IMR-90 (cell line): ENCODE data around the gene KRT74. TPM values are rescaled to one million over a fixed set of nuclear protein-coding genes. Genes with fewer than 3 reads are reported as not detected.

Experiments
- ATAC-seq: fragments of 200-7000 bp; cut with Tn5 transposase; 2 replicates; pipeline ENCODE4 v1.9.1; 2020; ENCODE audit warnings: low read depth, mild to moderate bottlenecking, moderate library complexity
- BruUV-seq: library from RNA; stranded (reverse); fragments of 400-500 nt; replicated peaks from 2 replicates; lab custom pipeline; 2021; lab: Mats Ljungman, UMichigan
- CTCF ChIA-PET: fragments of 300-600 bp; formaldehyde crosslinking; extraction: SDS; loops from one replicate; lab custom pipeline; 2021; ENCODE audit warnings: antibody characterized with exemption; lab: Yijun Ruan, JAX
- POLR2A ChIA-PET: fragments of 300-600 bp; sonication (Branson Sonifier 250); formaldehyde crosslinking; loops from one replicate; lab custom pipeline; 2022; ENCODE audit warnings: antibody characterized with exemption; ENCODE audit not compliant: unreplicated experiment; lab: Charles Lee
- DNase-seq: peaks from one replicate; pipeline ENCODE4 v3.0.0; 2013
- H2AFZ ChIP-seq: replicated peaks from 2 replicates; pipeline ENCODE3; 2013; ENCODE audit warnings: low read length, mild to moderate bottlenecking; ENCODE audit not compliant: poor library complexity
- H2AK5ac ChIP-seq: 2 replicates; pipeline ENCODE4 v1.6.1; 2013; ENCODE audit warnings: low read depth, low read length, inconsistent platforms
- H2AK9ac ChIP-seq: replicated peaks from 2 replicates; pipeline ENCODE3; 2013; ENCODE audit warnings: mild to moderate bottlenecking, low read depth, low read length, moderate library complexity; ENCODE audit not compliant: poor library complexity
- H2BK120ac ChIP-seq: 2 replicates; pipeline ENCODE4 v1.6.1; 2013; ENCODE audit warnings: low read depth, low read length, inconsistent platforms
- H2BK15ac ChIP-seq: 3 replicates; pipeline ENCODE4 v1.6.1; 2013; ENCODE audit warnings: low read depth, low read length, inconsistent platforms
- H2BK20ac ChIP-seq: 2 replicates; pipeline ENCODE4 v1.6.1; 2013; ENCODE audit warnings: low read depth, mild to moderate bottlenecking, inconsistent platforms, low read length, moderate library complexity
- H2BK5ac ChIP-seq: 2 replicates; pipeline ENCODE4 v1.6.1; 2013; ENCODE audit warnings: mild to moderate bottlenecking, low read depth, low read length, inconsistent platforms; ENCODE audit not compliant: poor library complexity, severe bottlenecking
- H3K14ac ChIP-seq: replicated peaks from 2 replicates; pipeline ENCODE4 v1.6.1; 2013; ENCODE audit warnings: low read depth, low read length, inconsistent platforms
- H3K18ac ChIP-seq: 2 replicates; pipeline ENCODE4 v1.6.1; 2013; ENCODE audit warnings: low read depth, low read length, control low read depth
- H3K23ac ChIP-seq: 2 replicates; pipeline ENCODE4 v1.6.1; 2013; ENCODE audit warnings: low read depth, low read length, inconsistent platforms
- H3K27ac ChIP-seq: 2 replicates; pipeline ENCODE4 v1.5.1; 2013; ENCODE audit warnings: mild to moderate bottlenecking, control low read depth, low read length; ENCODE audit not compliant: insufficient read depth
- H3K27me3 ChIP-seq: 2 replicates; pipeline ENCODE4 v1.6.1; 2013; ENCODE audit warnings: low read length; ENCODE audit not compliant: control insufficient read depth, insufficient read depth
- H3K36me3 ChIP-seq: 2 replicates; pipeline ENCODE4 v1.6.1; 2013; ENCODE audit warnings: low read length, mixed read lengths; ENCODE audit not compliant: control insufficient read depth, insufficient read depth
- H3K4ac ChIP-seq: 2 replicates; pipeline ENCODE4 v1.6.1; 2013; ENCODE audit warnings: low read depth, low read length, inconsistent platforms
- H3K4me1 ChIP-seq: 2 replicates; pipeline ENCODE4 v1.6.1; 2013; ENCODE audit warnings: low read length, mixed read lengths; ENCODE audit not compliant: control insufficient read depth, insufficient read depth
- H3K4me2 ChIP-seq: 2 replicates; pipeline ENCODE4 v1.6.1; 2013; ENCODE audit warnings: low read depth, mild to moderate bottlenecking, control low read depth, low read length, moderate library complexity
- H3K4me3 ChIP-seq: 2 replicates; pipeline ENCODE4 v1.5.1; 2013; ENCODE audit warnings: low read depth, mild to moderate bottlenecking, control low read depth, low read length, moderate library complexity; ENCODE audit not compliant: insufficient read depth
- H3K56ac ChIP-seq: 2 replicates; pipeline ENCODE4 v1.6.1; 2013; ENCODE audit warnings: low read length, inconsistent platforms; ENCODE audit not compliant: insufficient read depth; ENCODE audit errors: extremely low read depth
- H3K79me1 ChIP-seq, 2 experiments: 2 replicates each; pipeline ENCODE4 v1.6.1; 2013; ENCODE audit warnings: low read length in 2 of 2, inconsistent platforms in 1 of 2, low read depth in 1 of 2
- H3K9ac ChIP-seq: 2 replicates; pipeline ENCODE4 v1.6.1; 2013; ENCODE audit warnings: low read depth, low read length, control low read depth
- H3K9me1 ChIP-seq: 2 replicates; pipeline ENCODE4 v1.6.1; 2013; ENCODE audit warnings: low read length, inconsistent platforms; ENCODE audit not compliant: insufficient read depth
- H3K9me3 ChIP-seq: 2 replicates; pipeline ENCODE4 v1.6.1; 2013; ENCODE audit warnings: low read length; ENCODE audit not compliant: control insufficient read depth, insufficient read depth
- H4K20me1 ChIP-seq: 2 replicates; pipeline ENCODE4 v1.6.1; 2013; ENCODE audit warnings: low read length, inconsistent platforms; ENCODE audit not compliant: insufficient read depth
- H4K5ac ChIP-seq: 2 replicates; pipeline ENCODE4 v1.6.1; 2013; ENCODE audit warnings: mild to moderate bottlenecking, low read depth, low read length, control low read depth
- H4K8ac ChIP-seq, 2 experiments: 2 replicates each; pipeline ENCODE4 v1.6.1; 2013; ENCODE audit warnings: low read depth in 2 of 2, low read length in 2 of 2, control low read depth in 1 of 2, inconsistent platforms in 1 of 2
- H4K91ac ChIP-seq: 2 replicates; pipeline ENCODE4 v1.6.1; 2013; ENCODE audit warnings: low read depth, low read length, inconsistent platforms; ENCODE audit not compliant: insufficient read depth
- CEBPB ChIP-seq: IDR thresholded peaks from 2 replicates; pipeline ENCODE4 v1.6.1; 2012; ENCODE audit warnings: low read depth, low read length, improper control_type of control experiment
- CHD1 ChIP-seq: IDR thresholded peaks from 2 replicates; pipeline ENCODE4 v1.6.1; 2012; ENCODE audit warnings: low read depth, low read length, improper control_type of control experiment
- CTCF ChIP-seq: conservative IDR thresholded peaks from 2 replicates; pipeline ENCODE4 v1.5.1; 2012; ENCODE audit warnings: mild to moderate bottlenecking, low read depth, low read length, improper control_type of control experiment
- ELK1 ChIP-seq: fragments of 150-350 bp; IDR thresholded peaks from 2 replicates; pipeline ENCODE4 v1.6.1; 2016; ENCODE audit warnings: low read depth, mild to moderate bottlenecking, low read length, moderate library complexity, borderline replicate concordance
- FOS ChIP-seq: fragments of 150-350 bp; IDR thresholded peaks from 2 replicates; pipeline ENCODE4 v1.6.1; 2016; ENCODE audit warnings: low read depth, low read length
- MAFK ChIP-seq: IDR thresholded peaks from 2 replicates; pipeline ENCODE4 v1.6.1; 2012; ENCODE audit warnings: low read depth, low read length, improper control_type of control experiment
- MAZ ChIP-seq: IDR thresholded peaks from 2 replicates; pipeline ENCODE4 v1.6.1; 2012; ENCODE audit warnings: low read depth, mild to moderate bottlenecking, low read length, improper control_type of control experiment, moderate library complexity, borderline replicate concordance
- NFE2L2 ChIP-seq: fragments of 150-350 bp; IDR thresholded peaks from 2 replicates; pipeline ENCODE4 v1.6.1; 2016; ENCODE audit warnings: low read depth, mild to moderate bottlenecking, low read length
- POLR2A ChIP-seq: IDR thresholded peaks from 2 replicates; pipeline ENCODE4 v1.6.1; 2012; ENCODE audit warnings: mild to moderate bottlenecking, low read depth, low read length
- RAD21 ChIP-seq: IDR thresholded peaks from 2 replicates; pipeline ENCODE4 v1.6.1; 2012; ENCODE audit warnings: low read length, improper control_type of control experiment
- RCOR1 ChIP-seq: IDR thresholded peaks from 2 replicates; pipeline ENCODE4 v1.6.1; 2012; ENCODE audit warnings: mild to moderate bottlenecking, low read length, improper control_type of control experiment; ENCODE audit not compliant: insufficient replicate concordance
- RFX5 ChIP-seq: IDR thresholded peaks from 2 replicates; pipeline ENCODE4 v1.8.0; 2012; ENCODE audit warnings: low read depth, mild to moderate bottlenecking, low read length, moderate library complexity
- SMC3 ChIP-seq: fragments of 150-350 bp; IDR thresholded peaks from 2 replicates; pipeline ENCODE4 v1.6.1; 2016; ENCODE audit warnings: low read depth, mild to moderate bottlenecking, antibody characterized with exemption, low read length, moderate library complexity
- USF2 ChIP-seq: fragments of 150-350 bp; IDR thresholded peaks from 2 replicates; pipeline ENCODE4 v1.6.1; 2017; ENCODE audit warnings: mild to moderate bottlenecking, antibody characterized with exemption, low read length, low read depth
- WGBS, 2 experiments: methylation state at CpG; one replicate each; pipeline versions ENCODE4 v1.1.5 to v1.1.7; 2013; ENCODE audit warnings: missing lambda C conversion rate in 2 of 2; ENCODE audit not compliant: insufficient read length in 1 of 2; ENCODE audit errors: extremely low coverage in 2 of 2; 5-methylcytosine and 5-hydroxymethylcytosine counted together
- dilution Hi-C: fragments of 300-500 bp; cut with HindIII; formaldehyde crosslinking; loops from one replicate; pipeline ENCODE4 v1.14.3; 2018; ENCODE audit warnings: low sequenced_read_pairs; ENCODE audit not compliant: unreplicated experiment
- in situ Hi-C: fragments of 300-500 bp; cut with MboI; formaldehyde crosslinking; loops from 3 replicates; pipeline ENCODE4 v1.14.3; 2019; ENCODE audit warnings: low sequenced_read_pairs, inconsistent platforms, mixed read lengths
- intact Hi-C: fragments of 100-400 bp; cut with micrococcal nuclease; formaldehyde crosslinking; loops from 2 replicates; pipeline ENCODE4 v1.10.0; 2022
- polyA plus RNA-seq, 3 experiments: library from polyadenylated mRNA; depleted of rRNA; stranded (reverse); fragments of >200 nt; gene quantifications; 2 replicates each; pipeline ENCODE4 v1.2.3, GENCODE V29; 2012; ENCODE audit warnings: low replicate concordance in 1 of 3
- total RNA-seq: library from RNA; depleted of rRNA; stranded (reverse); fragments of >200 nt; gene quantifications from 2 replicates; pipeline ENCODE4 v1.2.3, GENCODE V29; 2012

Gene KRT74
- total and polyA plus RNA-seq, 2 of the 4 experiments (the other 2 are of a cell fraction): not detected

GRCh38 chr12:52555577-52555976 lies 18.1 kb downstream of the KRT74 start:
- Histone ChIP-seq H4K20me1 (no peaks in the 10 kb centered on the region), H4K5ac (no peak overlapping the region), H3K27ac (no peak overlapping the region), H3K9me3 (no peaks in the 10 kb centered on the region), H2BK120ac (no peak overlapping the region), H4K91ac (no peak overlapping the region), H3K56ac (no peak overlapping the region), H3K18ac (no peak overlapping the region), H3K4ac (no peak overlapping the region), H3K4me1 (no peaks in the 10 kb centered on the region), H3K9me1 (no peaks in the 10 kb centered on the region), H3K23ac (no peak overlapping the region), H3K27me3 (peaks cover 47% of the 10 kb centered on the region), H2AFZ (no peak overlapping the region), H3K36me3 (no peaks in the 10 kb centered on the region), H2AK5ac (no peak overlapping the region), H2BK5ac (no peak overlapping the region), H2BK20ac (no peak overlapping the region), H3K9ac (no peak overlapping the region), H4K8ac (no peak overlapping the region), H3K14ac (no peak overlapping the region), H2BK15ac (no peak overlapping the region), H3K4me2 (no peak overlapping the region), H3K79me1 (no peaks in the 10 kb centered on the region), H2AK9ac (no peak overlapping the region), H3K4me3 (no peak overlapping the region)
- in situ Hi-C loops (no loop called here), intact Hi-C loops (no loop called here), dilution Hi-C loops (no loop called here)
- 14% methylated on average over 2 of the region's 6 CpGs; no CpG with 5 or more reads in 1 of the 2 experiments for WGBS, 2 experiments
- ChIA-PET CTCF (no interaction called here), POLR2A (no interaction called here)
- no TSS peak for BruUV-seq
- DNase-seq (no peak), ATAC-seq (no peak)
- TF ChIP-seq USF2 (no peak), POLR2A (no peak), RCOR1 (no peak), NFE2L2 (no peak), FOS (no peak), RAD21 (no peak), CTCF (no peak), CHD1 (no peak), MAZ (no peak), CEBPB (no peak), RFX5 (no peak), ELK1 (no peak), SMC3 (no peak), MAFK (no peak)
